Measurements from ENCODE around the gene PPP1R36.
A peak's percentile ranks its signal among the peaks of the same experiment; 100 is the strongest.
"Not testable (repeated sequence)": the region's sequence is repeated elsewhere in the genome, so short reads cannot be mapped to it uniquely, and the experiment has no call there.

PPP1R36 gene

DNA sequence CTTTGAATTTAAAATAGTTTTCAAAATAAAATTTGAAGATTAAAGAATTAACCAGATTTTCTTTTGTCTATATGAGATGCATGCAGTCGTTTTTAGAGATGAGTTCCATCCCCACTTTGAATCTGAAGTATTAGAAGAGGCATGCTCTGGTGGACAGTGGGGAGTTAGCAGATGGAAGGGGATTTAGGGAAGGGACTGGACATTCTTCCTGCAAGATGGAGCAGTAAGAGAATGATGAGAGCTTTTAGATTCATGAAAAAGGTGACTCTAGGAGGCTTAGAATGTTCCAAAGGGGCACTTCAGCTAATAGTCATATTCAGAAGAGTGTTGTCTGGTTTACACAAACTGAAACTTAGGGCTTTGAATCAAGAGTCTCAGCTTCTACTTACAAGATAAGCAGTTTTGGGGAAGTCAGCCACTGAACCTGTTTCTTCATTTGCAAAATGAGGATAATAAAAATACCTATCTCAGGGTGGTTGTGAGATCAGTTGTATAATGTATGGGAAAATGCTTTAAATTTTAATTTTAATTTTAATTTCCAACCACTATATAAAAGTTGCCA is 41.5 kb upstream of the PPP1R36 start:
- no peak for TF ChIP-seq POLR2A (IDR thresholded peaks at IDR 0.05; ENCODE audit: low read depth, low read length)
- DNase-seq (ENCODE audit: insufficient read length, low spot score): no peak
- FAIRE-seq: no peak

DNA sequence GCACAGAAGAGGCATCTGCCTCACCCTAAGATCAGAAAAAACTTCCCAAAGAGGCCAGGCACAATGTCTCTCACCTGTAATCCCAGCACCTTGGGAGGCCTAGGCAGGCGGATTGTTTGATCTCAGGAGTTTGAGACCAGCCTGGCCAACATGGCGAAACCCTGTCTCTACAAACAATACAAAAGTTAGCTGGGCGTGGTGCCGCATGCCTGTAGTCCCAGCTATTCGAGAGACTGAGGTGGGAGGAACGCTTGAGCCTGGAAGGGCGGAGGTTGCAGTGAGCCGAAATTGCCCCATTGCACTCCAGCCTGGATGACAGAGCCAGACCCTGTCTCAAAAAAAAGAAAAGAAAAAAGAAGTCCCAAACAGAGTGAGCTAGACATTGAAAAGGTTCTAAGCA is 40.7 kb upstream of the PPP1R36 start:
- DNase-seq (ENCODE audit: insufficient read length, low spot score): no peak
- TF ChIP-seq POLR2A (IDR thresholded peaks at IDR 0.05; ENCODE audit: low read depth, low read length): no peak
- FAIRE-seq: no peak

GRCh38 chr14:64510825-64511671 is 38.7 kb upstream of the PPP1R36 start:
- no peak for DNase-seq (ENCODE audit: insufficient read length, low spot score)
- peak; percentile 96 for FAIRE-seq
- TF ChIP-seq POLR2A (IDR thresholded peaks at IDR 0.05; ENCODE audit: low read depth, low read length): no peak

DNA sequence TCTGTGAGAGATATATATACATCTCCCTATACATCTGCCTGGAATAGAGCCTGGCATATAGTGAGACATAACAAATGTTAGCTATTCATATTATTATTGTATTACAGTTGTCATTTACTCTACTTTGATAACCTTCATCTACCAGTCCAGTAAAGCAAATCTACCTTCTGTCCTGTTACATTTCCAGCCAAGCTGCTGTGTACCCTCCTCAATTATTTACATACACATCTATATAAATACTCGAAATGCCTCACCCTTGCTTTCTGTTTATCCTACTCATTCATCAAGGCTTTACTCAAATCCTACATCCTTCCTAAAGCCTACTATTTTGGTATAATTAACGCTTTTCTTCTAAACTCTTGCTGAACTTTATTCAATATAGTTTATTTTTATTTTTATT is 36.5 kb upstream of the PPP1R36 start:
- no peak for TF ChIP-seq POLR2A (IDR thresholded peaks at IDR 0.05; ENCODE audit: low read depth, low read length)
- FAIRE-seq (no peak), DNase-seq (ENCODE audit: insufficient read length, low spot score) (no peak)

DNA sequence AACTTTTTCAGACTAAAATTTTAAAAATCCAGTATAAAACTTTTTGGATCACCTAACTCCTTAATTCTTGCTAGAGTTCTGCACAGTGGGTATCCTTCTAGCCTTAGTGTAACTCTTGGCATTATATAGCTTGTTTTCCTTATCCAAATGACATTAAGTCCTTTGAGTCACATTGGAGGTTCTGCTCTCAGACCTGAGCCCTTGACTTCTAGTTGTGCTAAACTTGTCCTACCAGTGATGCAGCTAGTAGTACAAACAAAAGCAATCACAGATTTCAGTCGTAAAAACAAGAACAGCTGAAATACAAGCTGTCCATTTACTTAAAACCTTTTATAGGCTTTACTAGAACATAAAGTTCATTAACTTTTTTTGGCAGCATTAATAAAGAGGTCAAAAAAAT is 34.7 kb upstream of the PPP1R36 start:
- TF ChIP-seq POLR2A (IDR thresholded peaks at IDR 0.05; ENCODE audit: low read depth, low read length): no peak
- FAIRE-seq: no peak
- no peak for DNase-seq (ENCODE audit: insufficient read length, low spot score)

DNA sequence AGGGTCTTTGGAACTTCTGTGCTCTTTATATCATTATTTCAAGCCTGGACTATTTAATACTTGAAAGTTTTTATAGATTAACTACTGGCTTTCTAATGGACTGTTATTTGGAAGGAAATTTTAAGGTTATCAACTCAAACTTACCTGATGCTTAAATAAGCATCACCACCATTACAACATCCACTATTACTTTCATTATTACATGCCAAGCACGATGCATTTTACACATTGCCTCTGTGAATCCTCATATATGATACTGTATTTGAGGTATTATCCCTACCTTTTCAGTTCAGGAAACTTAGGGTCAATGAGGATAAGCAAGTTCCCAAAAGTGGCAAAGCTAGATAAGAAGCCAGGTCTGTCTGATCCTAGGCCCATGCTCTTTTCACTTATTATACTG is 32.8 kb upstream of the PPP1R36 start:
- peak; percentile 72 for FAIRE-seq
- no peak for TF ChIP-seq POLR2A (IDR thresholded peaks at IDR 0.05; ENCODE audit: low read depth, low read length)
- DNase-seq (ENCODE audit: insufficient read length, low spot score): no peak

DNA sequence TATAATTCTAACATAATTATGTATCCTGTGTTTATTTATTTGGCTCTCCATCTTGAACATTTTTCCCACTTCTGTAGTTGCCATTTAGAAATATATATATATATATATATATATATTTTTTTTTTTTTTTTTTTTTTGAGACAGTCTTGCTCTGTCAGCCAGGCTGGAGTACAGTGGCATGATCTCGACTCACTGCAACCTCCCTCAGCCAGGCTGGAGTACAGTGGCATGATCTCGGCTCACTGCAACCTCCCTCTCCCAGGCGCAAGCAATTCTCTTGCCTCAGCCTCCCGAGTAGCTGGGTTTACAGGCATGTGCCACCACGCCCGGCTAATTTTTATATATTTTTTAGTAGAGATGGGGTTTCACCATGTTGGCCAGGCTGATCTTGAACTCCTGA is 32.1 kb upstream of the PPP1R36 start:
- not testable (repeated sequence) for DNase-seq (ENCODE audit: insufficient read length, low spot score); FAIRE-seq

GRCh38 chr14:64518229-64518628 is 31.5 kb upstream of the PPP1R36 start:
- TF ChIP-seq POLR2A (IDR thresholded peaks at IDR 0.05; ENCODE audit: low read depth, low read length): no peak
- DNase-seq (ENCODE audit: insufficient read length, low spot score): no peak
- peak; percentile 52 for FAIRE-seq

DNA sequence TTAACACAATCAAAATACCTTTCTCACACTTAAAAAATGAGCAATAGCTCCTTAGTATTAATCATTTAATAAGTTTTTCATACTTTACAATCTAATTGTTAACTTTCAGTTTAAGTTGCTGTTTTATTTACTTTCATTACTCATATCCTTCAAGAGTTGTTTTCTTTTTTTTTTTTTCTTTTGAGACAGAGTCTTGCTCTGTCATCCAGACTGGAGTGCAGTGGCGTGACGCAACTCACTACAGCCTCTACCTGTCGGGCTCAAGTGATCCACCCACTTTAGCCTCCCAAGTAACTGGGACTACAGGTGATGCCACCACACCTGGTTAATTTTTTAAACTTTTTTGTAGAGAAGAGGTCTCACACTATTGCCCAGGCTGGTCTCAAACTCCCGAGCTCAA is 29.1 kb upstream of the PPP1R36 start:
- DNase-seq (ENCODE audit: insufficient read length, low spot score) (no peak), FAIRE-seq (no peak)
- TF ChIP-seq POLR2A (IDR thresholded peaks at IDR 0.05; ENCODE audit: low read depth, low read length): no peak

- no peak for TF ChIP-seq POLR2A (IDR thresholded peaks at IDR 0.05; ENCODE audit: low read depth, low read length)
- DNase-seq (ENCODE audit: insufficient read length, low spot score) (no peak), FAIRE-seq (peak; percentile 73)
Measured at GRCh38 chr14:64522591-64523355, 27.0 kb upstream of the PPP1R36 start.

GRCh38 chr14:64525354-64525753 is 24.4 kb upstream of the PPP1R36 start:
- DNase-seq (ENCODE audit: insufficient read length, low spot score) (no peak), FAIRE-seq (no peak)
- TF ChIP-seq POLR2A (IDR thresholded peaks at IDR 0.05; ENCODE audit: low read depth, low read length): no peak

GRCh38 chr14:64531567-64531966 is 18.2 kb upstream of the PPP1R36 start:
- FAIRE-seq (no peak), DNase-seq (ENCODE audit: insufficient read length, low spot score) (no peak)
- no peak for TF ChIP-seq POLR2A (IDR thresholded peaks at IDR 0.05; ENCODE audit: low read depth, low read length)

- DNase-seq (ENCODE audit: insufficient read length, low spot score) (no peak), FAIRE-seq (peak; percentile 69)
- no peak for TF ChIP-seq POLR2A (IDR thresholded peaks at IDR 0.05; ENCODE audit: low read depth, low read length)
Measured at GRCh38 chr14:64536488-64537245, 13.1 kb upstream of the PPP1R36 start.
